Esophagus mucosa (tissue), 1 donor: ENCODE measurements around the gene FKRP. TPM values are rescaled to one million over a fixed set of nuclear protein-coding genes. Genes with fewer than 3 reads are reported as not detected.

ENCODE experiments used
- ATAC-seq: fragments of 200-7000 bp; cut with Tn5 transposase; one replicate; pipeline ENCODE4 v1.9.1; 2020
- total RNA-seq: library from RNA; stranded (reverse); gene quantifications from one replicate; pipeline ENCODE4 v1.2.4, GENCODE V29; 2023
- donor health status: DM: yes; HTN: yes; CAD: no.

The FKRP gene
- total RNA-seq, 1 donor from 2014 or later: 7.8 TPM

DNA sequence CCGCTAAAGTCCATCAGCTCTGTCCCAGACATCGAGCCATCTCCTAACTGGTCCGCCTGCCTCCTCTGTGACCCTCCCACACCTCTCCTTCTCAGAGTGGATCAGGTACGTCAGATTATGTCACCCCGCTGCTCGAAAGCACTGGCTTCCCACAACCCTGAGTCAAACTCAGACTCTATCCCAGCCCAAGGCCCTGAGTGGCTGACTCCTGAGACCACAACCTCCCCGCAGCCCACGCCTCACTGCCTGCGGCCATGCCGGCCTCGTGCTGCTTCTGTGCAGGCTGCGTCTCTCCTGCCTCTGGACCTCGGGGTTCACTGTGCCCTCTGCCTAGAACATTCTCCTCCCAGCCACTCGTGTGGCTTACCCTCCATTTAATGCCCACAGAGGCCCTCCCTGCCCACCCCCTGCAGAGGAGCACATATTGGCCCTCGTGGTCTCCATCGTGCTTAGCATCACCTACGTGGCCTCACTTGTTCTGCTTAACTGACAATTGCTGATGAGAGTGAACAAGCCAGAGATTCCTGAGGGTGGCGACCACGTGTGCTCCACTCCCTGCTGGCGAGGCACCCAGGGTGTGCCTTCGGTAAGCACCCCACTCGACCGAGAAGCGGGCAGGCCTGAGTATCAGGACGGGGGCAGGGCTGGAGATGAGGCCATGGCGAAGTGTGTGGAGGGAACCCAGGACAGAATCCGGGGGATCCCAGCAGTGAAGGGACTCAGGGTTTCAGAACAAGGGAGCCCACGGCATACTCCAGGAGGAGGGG is 13.5 kb upstream of the FKRP start:
- peak; percentile 64 for ATAC-seq

DNA sequence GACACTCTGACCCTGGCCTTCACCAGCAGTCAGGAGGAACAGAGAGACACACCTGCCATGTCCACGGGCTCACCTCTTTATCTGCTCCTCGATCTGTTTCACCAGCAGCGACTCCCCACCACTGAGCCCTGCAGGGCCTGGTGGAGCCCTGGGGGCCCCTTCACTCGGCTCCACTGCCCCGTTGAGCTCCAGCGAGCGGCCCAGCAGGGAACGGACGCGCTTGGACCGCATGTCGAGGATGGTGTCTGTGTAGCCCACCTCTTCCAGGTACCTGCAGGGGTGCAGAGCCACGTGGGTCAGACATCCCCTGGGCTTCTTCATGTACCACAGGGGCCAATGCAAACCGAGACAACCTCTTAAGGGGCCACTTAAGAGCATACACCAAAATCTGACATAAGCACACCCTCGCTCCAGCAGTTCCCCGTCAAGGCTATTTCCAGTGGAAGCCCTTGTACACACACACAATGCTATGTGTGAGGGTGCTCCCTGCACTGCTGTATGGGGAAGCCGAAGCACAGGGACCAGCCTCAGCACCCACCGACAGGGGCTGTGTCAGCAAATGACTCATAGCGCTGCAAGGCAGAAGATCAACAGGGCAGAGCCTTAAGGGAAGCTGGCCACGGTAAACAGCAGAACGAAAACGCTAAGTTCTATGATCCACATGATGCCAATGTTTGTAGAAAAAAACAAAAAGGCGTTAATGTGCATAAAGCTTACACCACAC is 12.7 kb upstream of the FKRP start:
- no peak for ATAC-seq

DNA sequence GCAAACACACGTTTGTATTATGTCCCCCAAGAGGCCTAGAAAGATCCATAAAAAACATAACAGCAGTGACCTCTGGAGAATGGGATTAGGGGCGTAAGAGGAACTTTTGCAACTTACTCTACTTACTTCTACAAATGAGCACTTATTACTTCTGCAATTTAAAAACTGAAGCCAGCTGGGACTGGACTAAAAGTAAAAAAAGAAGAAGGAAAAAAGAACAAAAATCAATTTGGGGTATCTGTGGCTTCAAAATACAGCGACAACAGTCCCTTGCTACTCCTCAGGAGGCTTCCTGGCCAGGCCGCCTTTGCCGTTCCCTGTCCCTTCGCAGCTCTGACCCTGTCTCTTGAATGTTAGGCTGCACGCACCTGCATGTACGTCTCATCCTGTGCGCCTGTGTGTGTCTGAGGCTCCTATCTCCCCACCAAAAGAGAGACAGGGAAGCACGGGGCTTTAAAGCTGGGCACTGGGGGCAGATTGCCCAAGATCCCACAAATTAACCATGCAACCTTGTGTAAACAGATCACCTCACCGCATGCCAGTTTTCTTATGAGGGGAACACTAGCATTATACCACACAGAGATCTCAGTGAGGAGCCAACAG is 12.1 kb upstream of the FKRP start:
- no peak for ATAC-seq

DNA sequence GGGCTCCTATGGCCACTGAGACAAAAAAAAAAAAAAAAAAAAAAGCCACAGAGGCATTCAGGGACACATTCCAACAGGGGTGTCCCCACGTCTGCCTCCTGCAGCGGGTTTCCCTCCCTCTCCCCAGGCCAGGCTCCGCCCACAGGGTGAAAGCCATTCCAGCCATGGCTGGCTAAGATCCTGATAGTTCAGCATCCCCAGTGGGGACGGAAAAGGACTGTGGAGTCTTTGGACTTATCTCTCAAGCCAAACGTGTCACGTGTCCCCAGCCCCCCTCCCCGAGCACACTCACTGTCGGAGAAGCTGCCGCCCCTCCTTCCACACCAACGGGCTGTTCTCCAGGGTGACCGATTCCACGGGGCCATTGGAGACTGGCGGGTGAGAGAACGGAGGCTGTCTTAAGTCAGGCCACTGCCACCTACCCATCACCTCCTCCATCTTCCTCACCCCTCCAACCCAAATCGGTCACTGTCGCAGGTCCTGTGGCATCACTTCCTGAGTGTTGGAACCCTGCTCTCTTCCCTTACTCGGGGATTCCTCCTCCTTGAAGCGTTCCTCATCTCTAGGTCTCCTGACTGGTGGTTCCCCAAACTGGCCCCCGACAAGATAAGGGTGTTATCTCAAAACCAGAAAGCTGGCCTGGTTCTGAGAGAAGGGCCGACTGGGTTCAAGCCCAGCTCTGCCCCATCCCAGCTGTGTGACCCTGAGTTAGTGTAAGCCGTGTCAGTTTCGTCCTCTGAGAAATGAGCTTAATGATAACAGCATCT is 9.1 kb upstream of the FKRP start:
- no peak for ATAC-seq

DNA sequence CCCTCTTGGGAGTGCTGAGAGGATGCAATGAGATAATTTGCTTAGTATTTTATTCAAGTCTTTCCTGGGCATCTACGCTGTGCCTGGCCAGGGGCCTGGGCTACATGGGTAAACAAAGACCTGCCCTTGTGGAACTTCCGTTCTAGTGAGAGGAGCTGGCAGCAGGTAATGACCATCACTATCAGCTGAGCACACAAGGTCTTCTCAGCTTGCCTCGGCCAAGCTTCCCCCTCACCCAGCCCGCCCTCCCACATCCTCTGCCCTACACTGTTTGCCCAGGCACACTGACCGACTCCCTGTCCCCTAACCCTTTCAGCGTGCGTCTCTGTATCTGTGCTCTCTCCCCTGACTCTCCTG is 8.6 kb upstream of the FKRP start:
- no peak for ATAC-seq

DNA sequence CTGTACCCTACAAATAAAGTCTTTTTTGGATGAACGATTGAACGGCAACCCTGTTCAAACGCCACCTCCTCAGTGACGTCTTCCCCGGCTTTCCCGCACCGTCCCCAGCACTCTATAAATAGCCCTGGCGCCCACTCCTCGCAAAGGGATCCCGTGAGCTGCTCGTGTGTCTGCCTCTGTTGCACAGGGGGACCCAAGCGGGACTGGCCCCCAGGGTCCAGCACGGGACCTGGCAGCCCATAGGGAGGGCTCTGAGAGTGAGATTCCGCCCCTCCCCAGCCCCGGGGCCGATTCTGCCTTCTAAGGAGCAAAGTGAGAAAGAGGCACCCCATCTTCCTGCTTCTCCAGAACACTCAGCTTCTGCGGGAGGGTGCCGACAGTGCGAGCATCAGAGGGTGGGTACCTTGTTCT is 8.1 kb upstream of the FKRP start:
- ATAC-seq: no peak

DNA sequence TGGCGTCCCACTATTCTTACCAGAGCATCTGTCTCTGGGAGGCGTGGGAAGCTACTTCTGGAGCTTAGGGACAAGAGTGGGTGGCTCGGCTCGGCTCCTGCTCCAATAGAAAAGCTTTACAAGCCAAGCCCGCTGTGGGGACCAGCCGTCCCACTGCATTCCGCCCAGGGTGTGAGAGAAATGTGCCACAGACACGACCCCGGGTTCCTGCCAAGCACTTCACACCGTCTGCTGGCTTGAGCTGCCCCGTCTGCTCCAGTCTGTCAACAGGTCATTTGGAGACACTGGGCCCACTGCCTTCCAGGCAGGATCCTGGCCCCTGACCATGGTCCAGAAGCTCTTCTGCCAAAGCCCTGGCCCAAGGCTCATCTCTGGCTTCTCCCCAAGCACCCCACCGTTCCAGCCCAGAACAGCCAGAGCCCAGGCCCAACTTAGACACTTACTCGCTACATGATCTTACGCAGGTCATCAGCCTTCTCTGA is 6.5 kb upstream of the FKRP start:
- no peak for ATAC-seq

DNA sequence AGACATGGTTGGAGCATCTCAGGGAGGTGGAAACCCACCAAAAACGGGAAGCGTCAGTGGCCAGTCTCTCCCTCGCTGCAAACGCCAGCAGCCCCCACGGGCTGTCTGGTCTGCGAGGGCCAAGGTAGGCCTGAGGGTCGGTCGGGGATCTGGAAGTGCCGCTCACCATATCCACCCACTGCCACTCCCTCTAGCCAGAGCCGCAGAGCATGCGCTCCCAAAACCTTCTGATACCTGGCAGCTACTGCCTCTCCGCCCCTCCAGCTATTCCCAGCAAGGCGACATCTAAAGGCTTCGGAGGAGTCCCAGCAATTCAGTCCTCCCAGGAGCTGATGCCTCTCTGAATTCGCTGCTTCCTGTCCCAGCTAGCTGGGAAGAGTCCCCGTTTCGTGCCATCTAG is 4.4 kb upstream of the FKRP start:
- no peak for ATAC-seq

DNA sequence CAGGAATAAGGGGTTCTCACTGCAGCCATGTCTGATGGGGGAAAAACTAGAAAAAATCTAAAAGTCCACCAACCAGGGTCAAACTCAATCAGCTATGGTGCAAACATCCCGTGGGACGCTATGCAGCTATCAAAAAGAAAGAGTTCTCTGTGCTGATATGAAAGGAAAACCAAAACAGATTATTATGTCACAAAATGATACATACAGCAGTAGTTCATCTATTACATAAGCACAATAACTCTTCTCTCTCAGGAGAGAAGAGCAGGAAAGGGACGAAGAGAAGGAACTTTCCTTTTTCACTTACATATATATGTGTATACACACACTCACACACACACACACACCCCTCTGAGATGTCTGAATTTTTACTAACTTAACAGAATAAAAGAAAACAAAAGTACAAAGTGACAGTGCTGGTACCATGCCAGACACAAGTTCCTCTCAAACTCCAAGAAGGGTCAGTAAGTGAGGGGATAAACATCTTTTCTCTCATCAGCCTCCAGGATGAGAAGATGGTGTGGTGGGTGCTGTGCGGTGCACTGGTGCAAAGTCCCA is 2.9 kb upstream of the FKRP start:
- ATAC-seq: no peak

DNA sequence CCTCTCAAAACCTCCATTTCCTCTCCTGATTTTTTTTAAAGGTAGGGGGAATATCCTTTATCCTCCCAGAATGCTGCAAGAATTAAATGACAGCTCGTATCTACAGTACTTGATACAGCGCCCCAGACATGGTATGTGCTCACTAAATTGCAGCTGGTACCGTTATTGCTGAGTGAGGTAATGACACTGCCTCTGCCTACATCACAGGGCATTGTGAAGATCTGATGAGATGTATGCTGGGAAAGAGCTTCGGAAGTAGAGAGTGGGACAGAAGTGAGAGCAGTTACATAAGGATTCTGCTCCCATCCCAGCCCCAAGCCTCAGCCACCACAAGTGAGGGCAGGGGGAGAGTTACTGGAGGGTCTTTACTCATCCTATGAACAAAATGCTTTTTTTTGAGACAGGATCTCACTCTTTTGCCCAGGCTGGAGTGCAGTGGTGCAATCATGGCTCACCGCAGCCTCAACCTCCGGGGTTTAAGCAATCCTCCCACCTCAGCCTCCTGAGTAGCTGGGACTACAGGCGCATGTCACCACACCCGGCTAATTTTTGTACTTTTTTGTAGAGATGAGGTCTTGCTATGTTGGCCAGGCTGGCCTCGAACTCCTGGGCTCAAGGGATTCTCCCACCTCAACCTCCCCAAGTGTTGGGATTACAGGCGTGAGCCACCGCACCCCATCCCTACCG is 1.7 kb upstream of the FKRP start:
- no peak for ATAC-seq

DNA sequence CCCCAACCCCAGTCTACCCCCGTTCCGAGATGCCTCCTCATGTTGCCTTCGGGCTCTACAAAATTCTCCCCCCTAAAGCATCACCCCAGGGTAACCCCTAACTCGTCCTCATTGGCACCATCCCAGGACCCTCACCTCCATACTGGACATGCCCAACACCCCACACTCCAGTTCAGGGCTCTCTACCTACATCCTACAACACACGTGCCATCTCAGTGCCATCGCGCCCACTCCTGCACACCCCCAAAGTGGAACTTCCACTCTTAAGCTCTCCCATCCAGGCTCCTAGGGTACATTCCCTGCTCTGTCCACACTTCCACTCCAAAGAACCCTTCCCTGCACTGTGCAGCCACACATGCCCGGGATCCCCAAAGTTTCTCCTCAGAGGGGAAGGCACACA is 827 bp upstream of the FKRP start:
- peak; percentile 18 for ATAC-seq

DNA sequence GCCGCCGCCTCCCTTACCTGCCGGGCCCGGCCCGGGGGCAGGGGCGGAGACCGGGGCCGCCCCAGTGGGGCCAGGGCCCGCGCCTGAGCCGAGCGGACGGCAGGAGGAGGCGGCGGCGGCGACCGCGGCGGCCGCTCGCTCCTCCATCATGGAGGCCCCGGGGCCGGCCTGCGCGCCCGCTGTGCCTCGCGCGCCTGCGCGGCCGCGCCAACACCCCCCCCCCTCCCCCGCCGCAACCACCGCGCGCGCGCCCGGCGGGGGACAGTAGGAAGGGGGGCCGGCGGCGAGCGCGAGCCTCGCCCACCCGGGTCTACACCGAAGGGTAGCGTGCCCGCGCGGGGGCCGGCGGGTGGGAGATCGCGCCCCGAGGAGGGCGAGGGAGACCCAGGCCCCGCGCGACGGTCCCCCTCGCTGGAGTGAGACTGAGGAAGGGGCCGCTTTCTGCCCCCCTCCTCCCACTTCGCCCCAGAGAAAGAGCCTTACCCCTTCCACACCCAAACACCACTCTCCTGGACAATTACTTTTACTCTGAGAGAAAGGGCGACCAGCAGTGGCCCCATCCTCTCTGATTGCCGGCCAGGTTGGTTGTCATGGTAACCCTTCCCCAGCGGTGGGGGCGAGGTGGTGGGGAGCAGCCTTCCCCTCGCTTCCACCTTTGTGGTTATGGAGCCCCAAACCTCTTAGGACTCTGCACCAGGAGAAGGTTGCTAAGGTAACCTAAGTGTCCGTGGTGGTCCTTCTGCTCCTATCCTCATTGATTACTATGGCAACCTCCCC is 612 bp downstream of the FKRP start, which contains the start of gene STRN4:
TSS of gene STRN4 (minus strand) at position 170 of the 777 bp plus-strand sequence. CDS start at position 150, 20 bp downstream.
- ATAC-seq: peak; percentile 58

DNA sequence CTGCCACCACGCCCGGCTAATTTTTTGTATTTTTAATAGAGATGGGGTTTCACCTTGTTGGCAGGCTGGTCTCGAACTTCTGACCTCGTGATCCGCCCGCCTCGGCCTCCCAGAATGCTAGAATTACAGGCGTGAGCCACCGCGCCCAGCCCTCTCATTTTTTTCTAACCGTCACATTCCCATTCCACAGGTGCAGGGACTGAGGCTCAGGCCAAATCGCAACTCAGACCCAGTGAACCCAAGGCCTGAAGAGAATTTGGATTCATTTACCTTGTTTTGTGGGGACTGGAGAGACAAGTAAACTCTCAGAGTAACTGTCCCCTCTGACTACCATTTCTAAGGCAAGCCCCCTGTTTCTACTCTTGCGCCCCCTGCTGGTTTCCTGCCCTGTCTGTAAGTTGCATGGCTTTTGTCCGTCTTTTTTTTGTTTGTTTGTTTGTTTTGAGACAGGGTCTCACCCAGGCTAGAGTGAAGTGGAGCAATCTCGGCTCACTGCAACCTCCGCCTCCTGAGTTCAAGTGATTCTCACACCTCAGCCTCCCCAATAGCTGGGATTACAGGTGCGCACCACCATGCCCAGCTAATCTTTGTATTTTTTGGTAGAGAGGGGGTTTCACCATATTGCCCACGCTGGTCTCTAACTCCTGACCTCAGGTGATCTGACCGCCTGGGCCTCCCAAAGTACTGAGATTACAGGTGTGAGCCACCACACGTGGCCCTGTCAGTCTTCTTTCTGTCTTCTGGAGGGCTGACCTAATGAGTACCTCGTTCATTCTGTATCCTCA is 2.7 kb downstream of the FKRP start:
- no peak for ATAC-seq

DNA sequence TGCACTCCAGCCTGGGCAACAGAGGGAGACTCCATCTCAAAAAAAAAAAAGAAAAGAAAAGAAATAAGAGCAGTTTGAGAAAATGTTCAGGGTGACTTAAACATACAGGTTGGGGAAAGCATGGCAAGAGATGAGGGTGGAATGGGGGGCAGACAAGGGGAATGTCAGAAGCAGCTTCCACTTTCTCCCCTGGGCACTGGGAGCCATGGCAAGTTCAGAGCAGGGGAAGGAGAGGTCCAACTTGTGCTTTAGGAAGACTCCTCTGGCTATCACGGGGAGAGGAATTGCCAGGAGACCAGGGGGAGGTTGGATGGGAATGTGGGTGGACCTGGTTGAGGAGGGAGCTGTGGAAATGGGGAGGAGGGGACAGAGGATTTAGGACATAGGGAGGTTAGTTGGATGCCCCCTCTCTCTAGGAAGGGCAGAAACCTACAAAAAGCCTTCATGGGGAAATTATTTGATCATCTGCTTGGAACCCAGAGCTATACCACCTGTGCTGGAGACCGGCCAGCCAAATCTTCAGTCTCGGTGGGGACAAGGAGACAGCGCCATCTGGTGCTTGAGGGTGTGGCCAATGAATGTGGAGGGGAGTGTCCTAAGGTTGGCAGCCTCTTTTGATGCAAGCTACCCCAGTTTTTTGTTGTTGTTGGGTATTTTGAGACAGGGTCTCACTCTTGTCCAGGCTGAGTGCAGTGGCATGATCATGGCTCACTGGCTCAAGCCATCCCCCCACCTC is 7.7 kb downstream of the FKRP start:
- ATAC-seq: peak; percentile 30

DNA sequence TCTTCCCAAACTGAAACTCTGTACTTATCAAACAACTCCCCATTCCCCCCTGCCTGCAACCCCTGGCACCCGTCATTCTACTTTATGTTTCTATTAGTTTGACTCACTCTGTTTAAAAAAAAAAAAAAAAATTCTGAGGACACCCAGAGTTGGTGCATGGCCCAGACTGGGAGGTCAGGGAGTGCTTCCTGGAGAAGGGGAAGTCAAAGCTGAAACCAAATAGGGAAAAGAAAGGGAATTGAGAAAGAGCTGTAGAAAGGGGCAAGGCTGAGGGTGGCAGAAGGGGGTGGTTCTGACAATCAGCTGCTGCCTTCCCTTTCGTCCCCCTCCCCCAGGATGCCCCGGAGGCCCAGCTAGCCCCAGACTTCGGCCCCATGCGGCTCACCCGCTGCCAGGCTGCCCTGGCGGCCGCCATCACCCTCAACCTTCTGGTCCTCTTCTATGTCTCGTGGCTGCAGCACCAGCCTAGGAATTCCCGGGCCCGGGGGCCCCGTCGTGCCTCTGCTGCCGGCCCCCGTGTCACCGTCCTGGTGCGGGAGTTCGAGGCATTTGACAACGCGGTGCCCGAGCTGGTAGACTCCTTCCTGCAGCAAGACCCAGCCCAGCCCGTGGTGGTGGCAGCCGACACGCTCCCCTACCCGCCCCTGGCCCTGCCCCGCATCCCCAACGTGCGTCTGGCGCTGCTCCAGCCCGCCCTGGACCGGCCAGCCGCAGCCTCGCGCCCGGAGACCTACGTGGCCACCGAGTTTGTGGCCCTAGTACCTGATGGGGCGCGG is 9.4 kb downstream of the FKRP start:
- ATAC-seq: no peak

DNA sequence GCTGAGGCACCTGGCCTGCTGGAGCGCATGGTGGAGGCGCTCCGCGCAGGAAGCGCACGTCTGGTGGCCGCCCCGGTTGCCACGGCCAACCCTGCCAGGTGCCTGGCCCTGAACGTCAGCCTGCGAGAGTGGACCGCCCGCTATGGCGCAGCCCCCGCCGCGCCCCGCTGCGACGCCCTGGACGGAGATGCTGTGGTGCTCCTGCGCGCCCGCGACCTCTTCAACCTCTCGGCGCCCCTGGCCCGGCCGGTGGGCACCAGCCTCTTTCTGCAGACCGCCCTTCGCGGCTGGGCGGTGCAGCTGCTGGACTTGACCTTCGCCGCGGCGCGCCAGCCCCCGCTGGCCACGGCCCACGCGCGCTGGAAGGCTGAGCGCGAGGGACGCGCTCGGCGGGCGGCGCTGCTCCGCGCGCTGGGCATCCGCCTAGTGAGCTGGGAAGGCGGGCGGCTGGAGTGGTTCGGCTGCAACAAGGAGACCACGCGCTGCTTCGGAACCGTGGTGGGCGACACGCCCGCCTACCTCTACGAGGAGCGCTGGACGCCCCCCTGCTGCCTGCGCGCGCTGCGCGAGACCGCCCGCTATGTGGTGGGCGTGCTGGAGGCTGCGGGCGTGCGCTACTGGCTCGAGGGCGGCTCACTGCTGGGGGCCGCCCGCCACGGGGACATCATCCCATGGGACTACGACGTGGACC is 10.1 kb downstream of the FKRP start:
- ATAC-seq: no peak

DNA sequence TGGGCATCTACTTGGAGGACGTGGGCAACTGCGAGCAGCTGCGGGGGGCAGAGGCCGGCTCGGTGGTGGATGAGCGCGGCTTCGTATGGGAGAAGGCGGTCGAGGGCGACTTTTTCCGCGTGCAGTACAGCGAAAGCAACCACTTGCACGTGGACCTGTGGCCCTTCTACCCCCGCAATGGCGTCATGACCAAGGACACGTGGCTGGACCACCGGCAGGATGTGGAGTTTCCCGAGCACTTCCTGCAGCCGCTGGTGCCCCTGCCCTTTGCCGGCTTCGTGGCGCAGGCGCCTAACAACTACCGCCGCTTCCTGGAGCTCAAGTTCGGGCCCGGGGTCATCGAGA is 10.7 kb downstream of the FKRP start:
- ATAC-seq: no peak

DNA sequence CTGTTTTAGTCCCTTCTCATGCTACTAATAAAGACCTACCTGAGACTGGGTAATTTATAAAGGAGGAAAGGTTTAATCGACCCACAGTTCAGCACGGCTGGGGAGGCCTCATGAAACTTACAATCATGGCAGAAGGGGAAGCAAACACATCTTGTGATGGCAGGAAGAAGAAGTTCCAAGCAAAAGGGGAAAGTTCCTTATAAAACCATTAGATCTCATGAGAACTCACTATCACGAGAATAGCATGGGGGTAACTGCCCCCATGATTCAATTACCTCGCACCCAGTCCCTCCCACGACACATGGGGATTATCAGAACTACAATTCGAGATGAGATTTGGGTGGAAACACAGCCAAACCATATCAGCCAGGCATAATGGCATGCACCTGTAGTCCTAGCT is 13.3 kb downstream of the FKRP start:
- no peak for ATAC-seq
